ENCODE measurements around the gene FMO3. TPM values are rescaled to one million over a fixed set of nuclear protein-coding genes. Genes with fewer than 3 reads are reported as not detected.

The FMO3 gene
- total and polyA plus RNA-seq, 9 donors = 0.04 to 0.40 (median 0.18) TPM

GRCh38 chr1:171152549-171152948, 61.8 kb downstream of the FMO3 start:
- no peak for DNase-seq
- 56% methylated on average over 2 of the region's 2 CpGs for WGBS (ENCODE audit: insufficient coverage)

DNA sequence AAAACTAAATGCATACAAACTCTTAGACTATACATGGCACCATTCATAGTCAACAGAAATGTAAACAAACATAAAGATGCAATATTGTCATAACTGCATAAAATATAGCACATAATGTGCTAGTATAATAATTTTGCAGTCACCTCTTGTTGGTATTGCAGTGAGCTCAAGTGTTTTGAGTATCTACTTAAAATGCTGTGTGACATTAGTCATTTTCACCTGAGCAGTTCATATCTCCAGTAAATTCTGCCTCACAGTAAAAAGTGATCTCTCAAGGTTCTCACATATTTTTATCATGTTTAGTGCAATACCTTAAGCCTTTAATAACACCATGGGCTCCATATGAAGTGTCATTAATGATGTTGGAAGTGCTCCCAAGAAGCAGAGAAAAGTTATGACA, 64.8 kb downstream of the FMO3 start:
- no peaks in the 10 kb centered on the region for H3K36me3 ChIP-seq (ENCODE audit: control insufficient read depth, insufficient read depth, low read length)
- no peak for DNase-seq
- no peak overlapping the region for H3K4me3 ChIP-seq (ENCODE audit: low read length)
- H3K27ac ChIP-seq (ENCODE audit: low read length) = no peak overlapping the region
- H3K9me3 ChIP-seq (replicated peaks; ENCODE audit: control insufficient read depth, low read depth, low read length) = no peaks in the 10 kb centered on the region
- no peaks in the 10 kb centered on the region for H3K27me3 ChIP-seq (ENCODE audit: control insufficient read depth, insufficient read depth, low read length)
- H3K4me1 ChIP-seq (ENCODE audit: control insufficient read depth, insufficient read depth, low read length) = no peaks in the 10 kb centered on the region

More at GRCh38 chr1:171152549-171152948, 61.8 kb downstream of the FMO3 start:
- no peaks in the 10 kb centered on the region for H3K36me3 ChIP-seq (ENCODE audit: control insufficient read depth, insufficient read depth, low read length)
- H3K4me3 ChIP-seq (ENCODE audit: low read length) = no peak overlapping the region
- no peak overlapping the region for H3K27ac ChIP-seq (ENCODE audit: low read length)
- H3K4me1 ChIP-seq (ENCODE audit: control insufficient read depth, insufficient read depth, low read length) = no peaks in the 10 kb centered on the region
- H3K9me3 ChIP-seq (replicated peaks; ENCODE audit: control insufficient read depth, low read depth, low read length) = no peaks in the 10 kb centered on the region
- H3K27me3 ChIP-seq (ENCODE audit: control insufficient read depth, insufficient read depth, low read length) = no peaks in the 10 kb centered on the region

DNA sequence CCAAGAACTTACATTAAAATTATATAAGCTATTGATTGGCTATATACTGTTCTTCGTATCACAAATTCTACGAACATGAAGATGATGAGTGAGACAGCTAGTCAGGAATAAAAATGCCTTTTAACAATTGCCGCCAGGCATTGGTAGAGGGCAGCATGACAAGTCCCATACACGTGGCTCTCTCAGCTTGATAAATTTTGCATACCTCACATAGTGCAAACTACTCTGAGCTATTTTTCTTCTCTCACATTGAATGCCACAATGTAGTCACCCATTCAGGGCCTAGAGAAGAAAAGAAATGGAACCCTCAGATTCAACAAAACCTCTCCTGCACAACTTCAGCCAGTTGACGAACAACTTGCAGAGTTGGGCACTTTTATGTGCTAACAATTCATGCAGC, 67.4 kb downstream of the FMO3 start:
- H3K27me3 ChIP-seq (ENCODE audit: control insufficient read depth, insufficient read depth, low read length) = no peaks in the 10 kb centered on the region
- no peak overlapping the region for H3K4me3 ChIP-seq (ENCODE audit: low read length)
- H3K9me3 ChIP-seq (replicated peaks; ENCODE audit: control insufficient read depth, low read depth, low read length) = no peaks in the 10 kb centered on the region
- no peaks in the 10 kb centered on the region for H3K36me3 ChIP-seq (ENCODE audit: control insufficient read depth, insufficient read depth, low read length)
- DNase-seq = no peak
- no peak overlapping the region for H3K27ac ChIP-seq (ENCODE audit: low read length)
- WGBS (ENCODE audit: insufficient coverage) = 65% methylated on average over 2 of the region's 5 CpGs
- peaks cover 2% of the 10 kb centered on the region for H3K4me1 ChIP-seq (ENCODE audit: control insufficient read depth, insufficient read depth, low read length)

DNA sequence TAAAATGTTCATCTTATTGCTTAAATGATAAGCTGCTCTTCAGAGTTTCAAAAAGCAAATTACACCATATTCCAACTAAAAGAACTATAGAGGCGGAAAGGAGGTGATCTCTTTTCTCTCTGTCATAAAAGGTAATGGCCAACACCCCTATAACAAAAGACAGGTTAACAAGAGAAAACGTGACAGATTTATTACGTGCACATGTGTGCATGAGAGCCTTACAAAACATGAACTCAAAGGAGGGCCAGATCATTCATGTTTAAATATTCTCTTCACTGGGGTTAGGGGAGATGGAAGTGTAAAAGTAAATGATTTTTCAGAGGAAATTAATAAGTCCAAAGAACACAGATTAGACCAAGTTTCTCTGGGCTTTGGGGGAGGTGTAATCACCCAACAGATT, 67.8 kb downstream of the FMO3 start:
- Histone ChIP-seq H3K36me3 (ENCODE audit: control insufficient read depth, insufficient read depth, low read length) (no peaks in the 10 kb centered on the region), H3K4me1 (ENCODE audit: control insufficient read depth, insufficient read depth, low read length) (peaks cover 2% of the 10 kb centered on the region), H3K4me3 (ENCODE audit: low read length) (no peak overlapping the region), H3K27me3 (ENCODE audit: control insufficient read depth, insufficient read depth, low read length) (no peaks in the 10 kb centered on the region), H3K9me3 (replicated peaks; ENCODE audit: control insufficient read depth, low read depth, low read length) (no peaks in the 10 kb centered on the region), H3K27ac (ENCODE audit: low read length) (no peak overlapping the region)
- no CpG with 5 or more reads among the region's 3 CpGs for WGBS (ENCODE audit: insufficient coverage)
- DNase-seq = no peak

DNA sequence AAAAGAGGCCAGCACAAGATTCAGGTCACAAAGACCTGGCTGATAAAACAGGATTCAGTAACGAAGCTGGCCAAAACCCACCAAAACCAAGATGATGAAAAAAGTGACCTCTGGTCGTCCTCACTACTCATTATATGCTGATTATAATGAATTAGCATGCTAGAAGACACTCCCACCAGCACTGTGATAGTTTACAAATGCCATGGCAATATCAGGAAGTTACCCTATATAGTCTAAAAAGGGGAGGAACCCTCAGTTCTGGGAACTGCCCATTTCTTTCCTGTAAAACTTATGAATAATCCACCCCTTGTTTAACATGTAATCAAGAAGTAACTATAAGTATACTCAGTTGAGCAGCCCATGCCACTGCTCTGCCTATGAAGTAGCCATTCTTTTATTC, 68.4 kb downstream of the FMO3 start:
- DNase-seq = no peak
- Histone ChIP-seq H3K27ac (ENCODE audit: low read length) (no peak overlapping the region), H3K4me3 (ENCODE audit: low read length) (no peak overlapping the region), H3K27me3 (ENCODE audit: control insufficient read depth, insufficient read depth, low read length) (no peaks in the 10 kb centered on the region), H3K9me3 (replicated peaks; ENCODE audit: control insufficient read depth, low read depth, low read length) (no peaks in the 10 kb centered on the region), H3K4me1 (ENCODE audit: control insufficient read depth, insufficient read depth, low read length) (peaks cover 2% of the 10 kb centered on the region), H3K36me3 (ENCODE audit: control insufficient read depth, insufficient read depth, low read length) (no peaks in the 10 kb centered on the region)
- WGBS (ENCODE audit: insufficient coverage) = no CpG with 5 or more reads among the region's 2 CpGs

DNA sequence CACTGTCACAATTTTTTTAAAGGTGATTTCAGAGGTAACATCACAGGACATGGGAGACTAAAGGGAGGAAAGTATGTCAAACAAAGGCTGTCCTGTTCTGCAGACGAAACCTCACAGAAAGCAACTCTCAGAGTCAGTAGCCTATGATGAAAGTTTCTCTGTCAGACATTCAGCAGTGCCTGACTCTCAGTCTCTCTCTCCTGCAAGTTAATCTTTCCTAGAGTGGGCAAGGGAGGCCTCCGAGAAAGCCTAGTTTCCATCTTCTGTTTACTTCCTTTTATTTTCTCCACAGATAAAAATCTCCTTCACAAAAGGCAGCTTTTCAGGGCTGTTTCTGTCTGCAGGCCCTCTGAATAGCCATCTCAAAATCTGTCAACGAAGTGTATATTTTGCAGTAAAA, 69.5 kb downstream of the FMO3 start:
- no peak overlapping the region for H3K27ac ChIP-seq (ENCODE audit: low read length)
- peaks cover 2% of the 10 kb centered on the region for H3K4me1 ChIP-seq (ENCODE audit: control insufficient read depth, insufficient read depth, low read length)
- H3K27me3 ChIP-seq (ENCODE audit: control insufficient read depth, insufficient read depth, low read length) = no peaks in the 10 kb centered on the region
- H3K36me3 ChIP-seq (ENCODE audit: control insufficient read depth, insufficient read depth, low read length) = no peaks in the 10 kb centered on the region
- H3K4me3 ChIP-seq (ENCODE audit: low read length) = no peak overlapping the region
- no peaks in the 10 kb centered on the region for H3K9me3 ChIP-seq (replicated peaks; ENCODE audit: control insufficient read depth, low read depth, low read length)
- WGBS (ENCODE audit: insufficient coverage) = 100% methylated on average over 1 of the region's 3 CpGs
- no peak for DNase-seq

GRCh38 chr1:171160639-171161354, 70.1 kb downstream of the FMO3 start:
- Histone ChIP-seq H3K9me3 (replicated peaks; ENCODE audit: control insufficient read depth, low read depth, low read length) (no peaks in the 10 kb centered on the region), H3K4me1 (ENCODE audit: control insufficient read depth, insufficient read depth, low read length) (peaks cover 2% of the 10 kb centered on the region), H3K36me3 (ENCODE audit: control insufficient read depth, insufficient read depth, low read length) (no peaks in the 10 kb centered on the region), H3K27me3 (ENCODE audit: control insufficient read depth, insufficient read depth, low read length) (no peaks in the 10 kb centered on the region), H3K27ac (ENCODE audit: low read length) (no peak overlapping the region), H3K4me3 (ENCODE audit: low read length) (no peak overlapping the region)
- 72% methylated on average over 2 of the region's 4 CpGs for WGBS (ENCODE audit: insufficient coverage)
- DNase-seq = no peak

- DNase-seq = no peak
- H3K4me3 ChIP-seq (ENCODE audit: low read length) = no peak overlapping the region
- H3K27ac ChIP-seq (ENCODE audit: low read length) = no peak overlapping the region
Observed at GRCh38 chr1:171161431-171161830, 70.7 kb downstream of the FMO3 start.

DNA sequence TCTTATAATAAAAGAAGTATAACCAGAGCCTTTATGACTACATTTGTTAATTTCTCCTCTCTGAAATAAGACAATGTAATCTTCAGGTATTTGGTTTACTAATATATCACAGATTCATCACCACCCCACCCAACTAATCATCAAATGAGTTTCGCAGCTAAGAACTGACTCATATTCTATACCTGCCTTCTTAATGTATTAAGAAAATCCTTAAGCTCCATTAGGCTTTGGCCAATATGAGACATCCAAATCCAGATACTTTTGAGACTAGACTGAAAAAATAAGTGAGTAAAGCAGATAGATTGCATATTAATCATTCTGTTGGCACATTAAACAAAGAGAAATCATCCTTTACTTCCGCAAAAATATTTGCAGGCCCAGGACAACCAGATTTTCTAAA, 75.7 kb downstream of the FMO3 start:
- DNase-seq = no peak
- WGBS (ENCODE audit: insufficient coverage) = no CpG with 5 or more reads among the region's 2 CpGs
- Histone ChIP-seq H3K27me3 (ENCODE audit: control insufficient read depth, insufficient read depth, low read length) (no peaks in the 10 kb centered on the region), H3K27ac (ENCODE audit: low read length) (no peak overlapping the region), H3K4me3 (ENCODE audit: low read length) (no peak overlapping the region), H3K9me3 (replicated peaks; ENCODE audit: control insufficient read depth, low read depth, low read length) (no peaks in the 10 kb centered on the region), H3K36me3 (ENCODE audit: control insufficient read depth, insufficient read depth, low read length) (no peaks in the 10 kb centered on the region), H3K4me1 (ENCODE audit: control insufficient read depth, insufficient read depth, low read length) (no peaks in the 10 kb centered on the region)

More at GRCh38 chr1:171161431-171161830, 70.7 kb downstream of the FMO3 start:
- Histone ChIP-seq H3K27me3 (ENCODE audit: control insufficient read depth, insufficient read depth, low read length) (no peaks in the 10 kb centered on the region), H3K4me1 (ENCODE audit: control insufficient read depth, insufficient read depth, low read length) (peaks cover 2% of the 10 kb centered on the region), H3K9me3 (replicated peaks; ENCODE audit: control insufficient read depth, low read depth, low read length) (no peaks in the 10 kb centered on the region), H3K36me3 (ENCODE audit: control insufficient read depth, insufficient read depth, low read length) (no peaks in the 10 kb centered on the region)
